GM12891 (cell line): ENCODE measurements around the gene LPCAT1.

Experiments used
- POLR2A ChIP-seq: IDR thresholded peaks from 2 replicates; pipeline ENCODE4 v1.6.1; 2011; ENCODE audit warnings: low read depth, low read length, control low read depth
- POU2F2 ChIP-seq: IDR thresholded peaks from 2 replicates; pipeline ENCODE4 v1.6.1; 2011; ENCODE audit warnings: low read depth, mild to moderate bottlenecking, control low read depth, low read length, moderate library complexity

DNA sequence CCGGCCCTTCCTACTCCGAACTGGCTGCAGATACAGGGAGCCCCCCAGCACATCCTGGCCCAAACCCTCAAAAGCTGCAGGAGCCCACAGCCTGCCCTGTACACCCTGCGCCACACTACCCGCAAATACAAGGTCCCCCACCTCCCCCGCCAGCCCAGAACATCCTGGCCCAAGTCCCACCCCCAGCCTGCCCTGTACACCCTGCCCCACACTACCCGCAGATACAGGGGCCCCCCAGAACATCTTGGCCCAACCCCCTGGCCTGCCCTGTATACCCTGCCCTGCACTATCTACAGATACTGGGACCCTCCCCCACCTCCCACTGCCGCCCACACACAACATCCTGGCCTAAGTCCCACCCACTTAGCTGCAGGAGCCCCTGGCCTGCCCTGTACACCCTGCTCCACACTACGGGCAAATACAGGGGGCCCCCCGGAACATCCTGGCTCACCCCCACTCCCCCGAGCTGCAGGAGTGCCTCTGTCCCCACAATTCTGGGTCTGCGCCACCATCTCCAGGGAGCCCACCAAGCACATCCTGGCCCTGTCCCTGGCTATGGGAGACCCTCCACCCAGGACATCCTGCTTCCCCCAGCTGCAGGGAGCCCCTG is 8.3 kb downstream of the LPCAT1 start:
- TF ChIP-seq POLR2A (no peak), POU2F2 (no peak)
